HG02938 (cell line): Measurements from ENCODE around the gene NMNAT2.

Source experiments
- ATAC-seq: cut with Tn5 transposase; IDR thresholded peaks from one replicate; pipeline ENCODE4 v1.9.1; 2021; ENCODE audit warnings: mild to moderate bottlenecking, moderate library complexity; ENCODE audit not compliant: unreplicated experiment

Gene NMNAT2

DNA sequence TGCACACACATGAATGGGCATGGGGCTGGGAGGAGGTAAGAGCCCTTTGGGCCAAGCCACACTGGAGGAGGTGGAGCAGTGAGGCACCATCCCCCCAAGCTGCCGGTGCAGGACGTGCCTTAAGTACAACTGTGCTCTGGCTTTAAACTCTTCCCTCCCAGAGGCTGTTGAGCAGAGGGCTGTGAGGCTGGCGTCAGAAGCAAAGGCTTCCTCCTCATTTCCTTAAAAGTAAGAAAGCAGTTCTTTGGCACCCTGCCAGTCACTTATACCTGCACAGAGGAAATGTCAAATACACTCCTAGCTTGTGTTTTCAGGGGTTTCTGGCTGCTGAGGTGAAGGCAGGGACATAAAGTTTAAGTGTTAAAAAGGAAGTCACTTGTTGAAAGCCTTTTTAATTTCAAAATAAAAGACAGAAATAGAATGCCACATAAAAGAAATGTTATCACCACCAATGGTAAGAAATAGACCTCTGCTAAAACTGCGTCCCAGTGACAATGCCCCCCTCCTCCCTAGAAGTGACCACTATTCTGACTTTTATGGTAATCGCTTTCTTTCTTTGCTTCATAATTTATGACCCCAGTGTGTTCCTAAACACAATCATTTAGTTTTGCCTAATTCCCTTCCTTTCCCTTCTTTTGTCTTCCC is 199.1 kb downstream of the NMNAT2 start:
- no peak for ATAC-seq

DNA sequence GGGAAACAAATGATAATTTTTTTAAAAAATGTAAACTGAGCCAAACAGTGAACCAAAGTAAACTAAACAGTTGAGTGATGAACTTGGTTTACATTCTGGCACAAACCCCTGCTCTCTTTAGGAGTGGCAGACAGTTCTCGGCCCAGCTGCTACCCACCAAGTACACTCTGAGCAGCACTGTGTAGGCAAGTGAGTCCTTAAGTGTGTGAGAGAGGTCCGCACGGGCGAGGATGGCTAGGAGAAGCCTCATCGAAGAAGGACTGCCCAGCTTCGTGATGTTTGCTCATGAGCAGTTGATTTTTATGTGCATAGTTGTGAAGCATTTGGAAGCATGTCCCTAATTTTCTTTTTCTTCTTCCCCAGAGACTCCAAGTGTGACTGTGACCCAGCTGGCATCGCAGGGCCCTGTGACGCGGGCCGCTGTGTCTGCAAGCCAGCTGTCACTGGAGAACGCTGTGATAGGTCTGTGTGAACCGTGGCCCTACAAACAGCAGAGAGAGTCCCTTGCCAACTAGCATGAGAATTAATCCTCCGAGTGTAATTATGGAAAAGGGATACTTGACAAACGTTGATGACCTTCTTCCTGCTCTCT is 200.1 kb downstream of the NMNAT2 start:
- no peak for ATAC-seq

DNA sequence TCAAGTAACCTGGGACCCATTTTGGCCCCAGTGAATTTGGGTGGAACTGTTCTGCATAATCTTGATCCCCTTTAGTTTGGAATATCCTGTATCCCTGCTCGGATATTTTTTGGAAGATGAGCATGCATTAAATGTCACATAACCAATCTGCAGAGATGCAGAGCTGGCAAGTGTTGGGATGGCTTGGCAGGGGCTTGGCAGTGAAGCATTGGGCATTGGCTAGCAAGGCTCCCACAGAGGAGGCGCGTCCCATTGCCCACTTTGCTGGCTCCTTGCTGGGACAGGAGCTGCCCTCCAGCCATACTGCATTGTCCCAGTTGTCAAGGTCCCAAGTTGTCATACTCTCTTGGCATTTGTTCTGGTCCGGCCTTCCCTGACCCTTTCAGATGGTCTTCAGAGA is 202.2 kb downstream of the NMNAT2 start:
- no peak for ATAC-seq

DNA sequence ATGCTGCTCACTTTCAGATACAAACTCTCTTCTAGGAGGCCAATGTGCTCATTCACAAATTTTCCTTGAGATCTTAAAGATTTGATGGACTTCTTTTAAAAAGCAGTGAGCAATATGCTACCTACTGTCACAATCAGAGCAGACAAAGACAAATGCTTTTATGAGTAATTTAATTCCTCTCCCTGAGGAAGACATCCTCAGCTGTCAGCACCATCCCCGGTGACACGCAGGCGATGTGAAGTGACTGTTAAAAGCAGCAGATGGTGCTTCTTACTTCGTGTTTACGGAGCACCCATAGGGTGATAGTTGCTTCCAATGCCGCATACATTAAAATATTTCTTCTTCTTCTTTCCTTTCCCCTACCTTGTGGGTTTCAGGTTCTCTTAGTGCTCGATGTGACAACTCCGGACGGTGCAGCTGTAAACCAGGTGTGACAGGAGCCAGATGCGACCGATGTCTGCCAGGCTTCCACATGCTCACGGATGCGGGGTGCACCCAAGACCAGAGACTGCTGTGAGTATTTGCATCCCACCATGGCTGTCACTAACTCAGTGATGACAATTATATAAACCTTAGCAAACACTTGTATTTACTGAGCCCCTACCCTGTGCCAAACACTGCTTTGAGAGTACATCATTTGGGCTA is 203.0 kb downstream of the NMNAT2 start:
- ATAC-seq: no peak

DNA sequence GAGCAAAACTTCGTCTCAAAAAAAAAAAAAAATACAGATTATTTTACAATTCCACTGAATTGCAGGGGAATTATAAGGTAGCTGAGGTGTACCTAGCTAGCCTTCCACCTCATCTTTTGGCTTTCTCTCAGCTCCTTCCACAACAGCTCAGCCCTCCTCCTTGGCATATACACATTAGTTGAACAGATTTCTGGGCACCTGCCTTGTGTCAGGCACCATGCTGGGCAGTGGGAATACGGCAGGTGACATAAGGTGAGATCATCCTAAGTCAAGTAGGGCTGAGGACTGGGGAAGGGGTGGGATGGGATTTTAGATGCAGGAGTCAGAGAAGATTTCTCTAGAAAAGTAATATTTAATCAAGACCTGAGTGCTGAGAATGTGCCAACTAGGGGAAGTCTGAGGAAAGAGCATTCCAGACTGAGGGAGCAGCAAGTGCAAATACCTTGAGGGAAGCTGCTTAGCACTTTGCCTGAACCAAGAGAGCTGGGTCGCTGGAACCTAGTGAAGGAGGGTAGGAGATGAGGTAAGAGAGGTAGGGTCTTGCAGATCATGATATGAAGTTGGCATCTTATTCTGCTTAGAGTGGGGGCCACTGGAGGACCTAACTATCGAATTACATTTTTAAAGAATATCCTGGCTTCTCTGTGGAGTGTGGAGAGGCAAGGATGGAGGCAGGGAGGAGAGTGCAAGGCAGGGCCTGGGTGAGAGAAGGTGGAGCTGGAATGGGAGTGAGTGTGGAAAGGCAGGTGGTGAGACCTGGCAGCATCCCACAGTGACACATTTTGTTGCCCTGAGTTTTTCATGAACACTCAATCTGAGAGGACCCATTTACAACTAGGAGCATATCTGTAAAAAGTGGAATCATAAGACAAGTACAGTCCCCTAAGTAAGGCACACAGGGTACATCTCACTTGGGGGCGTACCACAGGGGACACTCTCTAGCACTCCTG is 203.9 kb downstream of the NMNAT2 start:
- no peak for ATAC-seq

DNA sequence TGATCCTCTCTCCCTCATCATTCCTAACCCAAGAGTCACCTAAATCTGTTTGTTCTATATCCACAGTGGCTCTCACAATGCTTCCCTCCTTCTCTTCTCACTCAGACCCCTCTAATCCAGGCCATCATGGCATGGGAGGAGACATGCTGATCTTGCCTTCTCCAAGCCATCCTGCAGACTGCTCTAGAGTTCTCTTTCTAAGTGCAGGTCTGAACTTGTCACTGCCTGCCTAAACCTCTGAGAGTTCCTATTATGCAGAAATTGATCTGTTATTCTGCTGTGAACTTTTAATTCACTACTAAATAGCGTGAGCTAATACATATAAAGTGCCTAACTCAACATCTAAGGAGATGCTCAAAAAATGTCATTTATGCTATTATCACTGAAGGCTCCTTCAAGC is 205.3 kb downstream of the NMNAT2 start:
- ATAC-seq: no peak

DNA sequence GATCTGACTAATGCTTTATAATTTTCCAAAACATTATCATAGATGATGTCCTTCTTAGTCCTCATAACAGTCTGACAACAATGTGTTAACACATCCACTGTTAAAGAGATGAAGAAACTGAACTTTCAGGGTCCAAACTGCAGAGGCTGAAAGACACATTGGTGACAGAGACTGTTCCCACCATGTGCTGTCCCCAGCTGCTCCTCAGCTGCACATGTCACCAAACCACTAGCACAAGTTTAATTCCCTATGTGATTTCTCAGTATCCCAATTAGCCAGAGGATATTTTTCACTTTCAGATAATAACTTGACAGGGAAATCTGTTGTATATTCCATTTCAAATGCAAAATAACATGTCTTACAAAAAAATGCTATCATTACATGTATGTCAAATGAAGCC is 207.5 kb downstream of the NMNAT2 start:
- no peak for ATAC-seq

DNA sequence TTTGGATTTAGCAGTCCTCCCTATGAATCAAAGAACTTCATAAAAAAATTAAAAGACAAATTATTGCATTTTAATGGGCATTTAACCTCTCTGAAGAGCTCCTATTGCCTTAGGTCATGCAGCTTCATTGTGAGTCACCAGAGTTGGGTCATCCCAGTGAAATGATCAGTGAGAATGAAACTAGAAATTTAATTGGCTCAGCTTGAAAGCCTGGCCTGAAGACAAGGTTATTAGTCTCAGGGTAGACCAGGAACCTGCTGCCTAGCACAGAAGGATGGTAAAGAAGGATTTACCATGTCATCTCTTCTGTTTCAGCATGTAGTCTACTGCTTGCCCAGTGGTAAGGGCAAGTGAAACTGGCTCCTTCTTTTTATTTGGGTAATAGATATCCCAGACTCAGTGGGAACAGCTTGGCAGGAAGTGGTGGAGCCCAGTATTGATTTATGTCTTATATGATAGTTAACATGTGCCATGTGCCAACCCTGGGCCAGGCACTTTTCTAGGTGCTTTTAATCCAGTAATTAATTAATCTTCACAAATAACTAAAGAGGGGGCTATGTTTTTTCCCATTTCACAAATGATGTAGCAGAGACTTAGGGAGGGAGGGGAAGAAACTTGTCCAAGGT is 208.5 kb downstream of the NMNAT2 start:
- peak; percentile 64 for ATAC-seq

DNA sequence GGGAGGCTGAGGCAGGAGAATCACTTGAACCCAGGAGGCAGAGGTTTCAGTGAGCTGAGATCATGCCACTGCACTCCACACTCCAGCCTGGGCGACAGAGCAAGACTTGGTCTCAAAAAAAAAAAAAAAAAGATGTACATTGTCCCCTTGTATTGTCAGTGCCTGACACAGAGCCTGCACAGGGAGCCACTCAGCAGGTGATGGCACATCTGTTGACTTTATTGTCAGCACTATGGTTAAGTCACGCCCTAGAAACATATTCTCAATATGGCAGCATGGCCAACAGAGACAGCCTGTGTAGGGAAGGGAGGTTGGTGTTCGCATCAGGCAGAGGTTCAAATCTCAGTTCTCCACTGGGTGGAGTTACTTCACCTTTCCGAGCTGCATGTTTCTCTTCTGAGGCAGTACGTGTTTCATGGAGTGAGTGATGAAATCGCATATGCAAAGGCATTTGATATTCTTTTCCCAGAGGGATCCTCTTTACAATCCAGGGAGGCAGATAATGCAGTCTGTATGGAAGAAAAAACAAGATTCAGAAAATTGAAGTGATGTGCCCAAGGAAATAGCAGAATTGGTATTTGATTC is 211.6 kb downstream of the NMNAT2 start:
- no peak for ATAC-seq

DNA sequence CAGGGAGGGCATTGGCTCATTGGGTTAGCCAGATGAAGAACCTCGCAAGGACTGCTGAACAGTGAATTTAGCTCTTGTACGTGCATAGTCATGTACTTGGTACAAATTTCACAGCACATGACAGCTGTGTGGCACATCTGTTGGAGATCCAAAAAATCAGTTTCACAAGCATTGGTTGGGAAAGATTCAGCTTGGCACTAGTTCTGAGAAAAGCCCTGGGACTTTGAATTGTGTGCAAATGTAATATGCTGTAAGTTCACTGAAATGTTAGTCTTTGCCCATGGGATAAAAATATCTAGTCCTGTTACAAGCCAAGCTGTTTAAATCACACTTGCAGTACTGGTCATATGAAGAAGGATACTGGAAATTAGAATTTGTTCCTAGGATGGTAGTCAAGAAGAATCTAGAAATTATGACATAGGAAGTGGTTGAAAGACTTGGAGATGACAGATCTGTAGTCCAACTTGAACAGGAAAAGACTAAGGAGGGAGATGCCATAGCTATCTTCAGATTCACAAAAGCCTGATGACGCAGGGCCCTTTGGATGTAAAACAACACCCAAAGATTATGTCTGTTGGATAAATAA is 212.9 kb downstream of the NMNAT2 start:
- no peak for ATAC-seq

DNA sequence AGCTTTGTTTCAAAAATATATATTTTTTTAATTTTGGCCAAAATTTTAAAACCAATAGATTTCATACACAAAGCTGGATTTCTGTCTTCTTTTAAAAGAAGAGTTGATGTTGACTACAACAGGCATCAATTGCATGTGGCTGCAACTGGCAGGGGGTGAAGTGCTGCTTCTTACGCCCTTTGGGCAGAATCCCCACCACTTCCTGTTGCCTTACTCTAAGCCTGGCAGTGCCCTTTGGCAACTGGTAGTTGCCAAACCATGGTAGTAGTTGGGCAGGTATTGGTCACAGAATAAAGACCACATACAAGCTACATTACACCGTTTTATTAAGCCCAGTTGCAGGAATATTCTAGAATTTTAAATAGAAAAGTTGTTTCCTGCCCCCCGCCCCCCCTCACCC is 215.1 kb downstream of the NMNAT2 start:
- no peak for ATAC-seq

DNA sequence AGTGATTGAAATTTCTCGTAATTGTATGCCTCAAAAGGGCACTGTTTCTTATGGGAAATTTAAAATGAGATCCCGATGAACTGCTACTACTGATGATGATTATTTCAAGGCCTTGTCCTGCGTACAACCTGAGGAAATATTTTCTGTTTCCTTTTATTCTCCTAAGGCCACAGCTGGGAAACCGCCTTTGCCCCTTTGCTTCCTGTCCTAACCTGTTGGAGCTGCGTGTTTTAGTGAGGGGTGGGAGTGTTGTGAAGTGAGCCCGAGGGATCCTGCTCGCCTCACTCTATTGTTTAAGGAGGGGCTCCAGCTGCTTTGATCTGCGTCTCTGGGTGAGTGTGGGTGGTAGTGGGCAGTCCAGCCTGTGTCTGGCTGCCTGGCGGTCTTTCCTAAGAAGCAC is 217.7 kb downstream of the NMNAT2 start:
- ATAC-seq: no peak

DNA sequence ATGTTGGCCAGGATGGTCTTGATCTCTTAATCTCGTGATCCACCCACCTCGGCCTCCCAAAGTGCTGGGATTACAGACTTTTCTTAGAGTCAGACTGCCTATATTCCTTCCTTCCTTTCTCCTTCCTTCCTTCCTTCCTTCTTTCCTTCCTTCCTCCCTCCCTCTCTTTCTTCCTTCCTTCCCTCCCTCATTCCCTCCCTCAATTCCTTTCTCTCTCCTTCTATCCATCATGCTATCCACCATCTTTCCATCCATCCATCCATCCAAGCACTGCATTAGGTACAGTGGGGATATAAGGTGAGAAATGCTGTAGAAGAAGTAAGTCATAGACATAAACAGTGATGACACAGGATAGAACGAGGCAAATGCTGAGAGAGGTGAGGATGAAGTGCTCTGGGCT is 218.9 kb downstream of the NMNAT2 start:
- no peak for ATAC-seq

DNA sequence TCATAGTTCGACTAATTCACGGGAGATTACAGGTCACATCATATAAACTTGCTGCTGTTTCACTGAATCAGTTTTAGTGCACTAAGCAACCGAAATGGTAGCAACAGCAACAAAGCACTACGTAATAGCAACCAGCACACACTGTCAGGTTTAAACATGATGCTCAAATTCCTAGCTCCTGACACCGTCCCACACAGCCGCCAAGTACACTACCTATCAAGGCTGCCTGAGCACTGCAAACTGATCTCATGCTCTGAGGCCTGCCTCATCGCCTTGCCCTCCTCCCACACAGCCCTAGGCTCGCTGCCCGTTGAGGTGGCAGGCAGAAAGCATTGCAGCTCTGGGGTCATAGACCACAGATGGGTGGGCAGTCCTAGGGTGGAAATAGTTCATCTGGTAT is 219.7 kb downstream of the NMNAT2 start:
- ATAC-seq: no peak
